IPS-NIHi7 (cell line): Measurements from ENCODE around the gene BFSP1.

ENCODE experiments used
- DNase-seq: peaks from one replicate; pipeline ENCODE4 v3.0.0; 2012; ENCODE audit warnings: mixed read lengths; ENCODE audit errors: extremely low spot score

The BFSP1 gene

GRCh38 chr20:17497821-17498580 lies 33.2 kb downstream of the BFSP1 start:
- DNase-seq: no peak

- DNase-seq: no peak
These were observed 35.4 kb downstream of the BFSP1 start for GRCh38 chr20:17495826-17496225.

- no peak for DNase-seq
These were observed 37.0 kb downstream of the BFSP1 start for GRCh38 chr20:17494201-17494600.

GRCh38 chr20:17493173-17493572 lies 38.0 kb downstream of the BFSP1 start:
- DNase-seq: no peak

- no peak for DNase-seq
These were observed 39.7 kb downstream of the BFSP1 start for GRCh38 chr20:17491488-17491887.

GRCh38 chr20:17491041-17491440 lies 40.1 kb downstream of the BFSP1 start:
- DNase-seq: no peak

GRCh38 chr20:17490501-17490900 lies 40.7 kb downstream of the BFSP1 start:
- DNase-seq: no peak

GRCh38 chr20:17488916-17489600 lies 42.1 kb downstream of the BFSP1 start:
- DNase-seq: no peak

GRCh38 chr20:17485017-17485416 lies 46.2 kb downstream of the BFSP1 start:
- DNase-seq: no peak

- no peak for DNase-seq
These were observed 48.6 kb downstream of the BFSP1 start for GRCh38 chr20:17482536-17482935.

GRCh38 chr20:17481661-17482060 lies 49.5 kb downstream of the BFSP1 start:
- no peak for DNase-seq

GRCh38 chr20:17480696-17481095 lies 50.5 kb downstream of the BFSP1 start:
- DNase-seq: no peak

- no peak for DNase-seq
These were observed 52.0 kb downstream of the BFSP1 start for GRCh38 chr20:17479063-17479657.

- DNase-seq: no peak
These were observed 57.5 kb downstream of the BFSP1 start for GRCh38 chr20:17473659-17474058.

- no peak for DNase-seq
These were observed 59.5 kb downstream of the BFSP1 start for GRCh38 chr20:17471606-17472187.

GRCh38 chr20:17470973-17471372 lies 60.2 kb downstream of the BFSP1 start:
- no peak for DNase-seq

GRCh38 chr20:17470521-17470920 lies 60.7 kb downstream of the BFSP1 start:
- no peak for DNase-seq

GRCh38 chr20:17469246-17470030 lies 61.7 kb downstream of the BFSP1 start:
- DNase-seq: no peak

GRCh38 chr20:17468073-17468840 lies 62.9 kb downstream of the BFSP1 start:
- DNase-seq: no peak

- no peak for DNase-seq
These were observed 64.0 kb downstream of the BFSP1 start for GRCh38 chr20:17467120-17467655.

- no peak for DNase-seq
These were observed 64.5 kb downstream of the BFSP1 start for GRCh38 chr20:17466641-17467040.
